HG03354 (cell line): ENCODE measurements around the gene ATP7A.
A peak's percentile ranks its signal among the peaks of the same experiment; 100 is the strongest.
"Not testable (repeated sequence)": the region's sequence is repeated elsewhere in the genome, so short reads cannot be mapped to it uniquely, and the experiment has no call there.

Experiments
- ATAC-seq: cut with Tn5 transposase; IDR thresholded peaks from one replicate; pipeline ENCODE4 v1.9.1; 2021; ENCODE audit warnings: mild to moderate bottlenecking; ENCODE audit not compliant: unreplicated experiment, poor library complexity, severe bottlenecking

The ATP7A gene

GRCh38 chrX:77910108-77910840 lies at the start of gene ATP7A:
ATP7A (plus strand) TSS chrX:77910693; CDS start chrX:77971642, 60,949 bp downstream.
- peak; percentile 96 for ATAC-seq

DNA sequence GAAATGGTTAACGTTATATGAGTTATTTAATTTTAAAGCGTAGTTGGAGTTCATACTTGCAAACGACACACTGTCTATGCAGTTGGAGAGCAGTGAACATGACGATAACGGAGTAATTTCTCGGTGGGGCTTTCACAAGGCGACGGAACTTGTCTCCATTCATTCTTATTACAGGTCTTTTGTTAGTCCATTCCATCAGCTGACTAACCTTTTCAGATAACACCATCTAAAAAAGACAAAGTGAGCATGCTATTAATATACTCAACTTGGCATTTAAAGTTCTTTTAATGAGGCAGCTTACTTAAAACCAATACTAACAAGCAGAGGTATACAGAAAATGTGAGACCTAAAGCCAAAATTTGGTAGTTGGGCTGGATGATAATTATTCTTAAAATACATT lies 35.1 kb upstream of the ATP7A start:
- ATAC-seq: no peak

GRCh38 chrX:77881418-77881817 lies 29.1 kb upstream of the ATP7A start:
- ATAC-seq: not testable (repeated sequence)

DNA sequence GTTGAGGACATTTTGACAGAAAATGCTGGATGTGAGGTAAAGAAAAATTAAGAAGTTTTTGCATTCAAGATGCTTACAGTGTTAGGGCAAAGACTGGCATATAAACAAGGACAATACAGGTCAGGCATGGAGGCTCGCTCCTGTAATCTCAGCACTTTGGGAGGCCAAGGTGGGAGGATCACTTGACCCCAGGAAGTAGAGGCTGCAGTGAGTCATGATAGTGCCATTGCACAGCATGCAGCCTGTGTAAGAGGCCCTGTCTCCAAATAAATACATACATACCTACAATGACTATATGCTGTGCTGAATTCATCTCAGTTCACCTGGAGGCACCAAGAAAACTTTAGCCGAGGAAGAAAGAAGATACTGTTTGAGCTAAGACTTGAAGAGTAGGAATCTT lies 17.6 kb upstream of the ATP7A start:
- ATAC-seq: no peak

- no peak for ATAC-seq
Observed at GRCh38 chrX:77893713-77894112, 16.8 kb upstream of the ATP7A start.

DNA sequence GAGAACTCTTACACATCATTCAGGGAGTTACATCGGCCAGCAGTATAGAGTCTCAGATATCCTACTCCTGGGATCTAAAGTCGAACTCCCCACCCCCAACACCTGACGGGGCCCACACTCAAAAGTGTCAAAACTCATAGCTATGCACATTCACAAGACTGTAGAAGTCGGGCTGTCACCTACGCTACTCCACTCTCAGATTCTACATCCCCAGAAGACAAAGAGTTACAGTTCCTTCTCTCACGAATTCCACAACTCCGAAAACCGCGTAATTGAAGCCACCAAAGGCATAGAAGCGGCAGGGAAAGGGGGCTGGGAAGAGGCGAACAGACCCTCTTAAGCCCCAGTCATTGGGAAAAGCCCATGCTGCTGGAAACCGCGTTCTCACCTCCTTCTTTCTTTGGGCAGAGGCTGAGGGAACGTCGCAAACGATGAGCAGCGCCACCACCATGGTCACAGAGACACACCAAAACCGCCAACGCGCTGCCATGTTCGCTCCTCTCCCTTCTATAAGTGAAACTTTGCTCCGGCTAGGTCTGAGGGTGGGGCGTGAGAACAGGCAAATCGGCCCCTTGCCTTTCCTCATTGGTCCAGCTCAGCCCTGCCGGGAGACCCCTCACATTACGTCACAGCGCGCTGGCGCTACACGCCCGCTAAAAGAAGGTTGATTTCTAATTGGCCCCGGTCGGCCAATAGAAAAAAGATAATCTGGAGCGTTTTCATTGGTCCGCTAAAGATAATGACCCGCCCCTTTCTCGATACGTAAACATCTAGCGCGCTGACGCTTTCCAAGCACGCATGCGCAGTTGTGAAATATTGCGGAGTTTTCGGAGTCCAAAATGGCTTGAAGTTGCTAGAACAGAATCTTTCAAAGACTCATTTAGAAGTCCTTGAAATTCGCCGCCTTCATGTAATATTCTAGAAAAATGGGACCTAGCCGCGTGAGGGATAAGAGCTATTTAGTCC lies 15.3 kb upstream of the ATP7A start, which contains the start of gene MAGT1:
TSS of gene MAGT1 (minus strand) at position 515 of the 966 bp plus-strand sequence. CDS start at position 490, 25 bp downstream.
- ATAC-seq: peak; percentile 92

DNA sequence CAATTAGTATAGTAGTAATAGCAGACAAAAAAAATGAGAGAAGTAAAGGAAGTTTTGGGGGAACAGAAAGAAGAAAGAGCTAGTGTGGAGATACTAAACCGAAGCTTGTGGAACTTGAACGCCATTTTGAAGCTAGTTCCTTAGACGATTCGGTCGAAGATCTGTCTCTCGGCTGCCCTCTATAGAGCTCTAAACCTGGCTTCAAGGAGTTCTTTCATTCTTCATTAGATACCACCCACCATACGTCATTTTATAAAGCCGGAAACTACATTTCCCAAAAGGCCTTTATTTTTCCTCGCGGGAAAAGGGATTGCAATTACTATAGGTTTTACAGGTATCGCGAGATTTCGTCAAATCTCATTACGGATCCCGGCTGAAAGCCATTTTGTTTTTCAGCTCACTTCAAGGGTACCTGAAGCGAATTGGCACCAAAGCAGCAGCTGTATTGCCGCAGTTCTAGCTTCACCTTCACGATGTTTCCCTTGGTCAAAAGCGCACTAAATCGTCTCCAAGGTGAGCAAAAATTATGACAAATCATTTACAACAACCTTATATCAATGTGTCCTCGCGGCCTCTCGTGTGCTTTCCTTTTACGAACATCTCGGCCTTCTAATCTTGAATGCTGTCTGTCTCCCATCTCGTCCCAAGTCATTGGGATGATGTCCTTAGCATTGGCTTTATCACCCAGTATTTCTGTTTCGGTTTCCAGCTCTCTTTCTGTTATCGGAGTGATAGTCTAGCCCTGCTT lies 11.2 kb upstream of the ATP7A start, which contains the start of gene COX7B:
TSS of gene COX7B (plus strand) at position 388 of the 748 bp plus-strand sequence. CDS start at position 474, 86 bp downstream.
- peak; percentile 66 for ATAC-seq

DNA sequence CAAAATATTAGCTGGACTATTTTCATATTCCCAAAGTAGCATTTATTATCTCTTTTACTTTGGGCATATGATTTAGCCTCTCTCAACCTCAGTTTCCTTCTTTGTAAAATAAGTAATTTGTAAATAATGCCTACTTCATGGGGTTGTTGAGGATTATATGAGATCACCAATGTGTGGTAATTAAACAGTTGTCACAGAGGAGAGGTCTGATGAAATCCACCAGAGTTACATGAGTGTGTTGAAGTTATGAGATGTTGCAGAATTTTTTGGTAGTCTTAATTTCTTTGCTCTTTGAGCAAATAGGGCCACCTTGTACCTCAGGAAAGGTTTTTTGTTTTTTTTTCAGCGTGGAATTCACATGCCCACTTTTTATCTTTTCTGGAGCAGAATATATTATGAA lies 9.8 kb upstream of the ATP7A start:
- no peak for ATAC-seq

GRCh38 chrX:77901506-77901905 lies 9.0 kb upstream of the ATP7A start:
- ATAC-seq: no peak

DNA sequence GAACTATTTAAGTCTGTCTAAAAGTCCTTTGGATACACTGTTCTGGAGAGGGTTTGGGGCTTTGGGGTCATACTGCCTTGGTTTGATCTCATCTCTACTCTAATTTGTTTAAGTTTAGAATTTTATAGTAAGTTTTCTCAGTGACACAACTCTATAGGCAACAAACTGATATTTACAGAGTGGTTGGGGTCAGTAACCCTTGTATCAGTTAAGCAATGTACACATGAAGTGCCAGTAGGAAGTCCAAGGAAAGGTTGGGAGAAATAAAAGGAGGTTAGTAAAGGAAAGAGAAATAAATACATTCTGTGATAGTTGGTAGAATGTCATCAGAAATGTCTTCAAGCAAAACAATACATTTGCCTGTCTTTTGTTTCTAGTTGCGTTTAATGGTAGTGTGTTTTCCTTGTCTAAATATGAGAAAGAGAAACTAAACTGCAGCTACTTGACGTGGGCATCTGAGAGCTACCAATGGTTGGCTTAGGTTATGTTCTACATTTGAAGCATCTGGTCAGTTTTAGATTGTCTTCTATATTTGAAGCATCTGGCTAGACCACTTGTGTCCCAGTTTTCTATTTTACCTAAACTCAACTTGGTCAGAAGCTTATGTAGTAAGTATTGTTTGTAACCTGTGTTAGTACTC lies 6.9 kb downstream of the ATP7A start:
- peak; percentile 67 for ATAC-seq

DNA sequence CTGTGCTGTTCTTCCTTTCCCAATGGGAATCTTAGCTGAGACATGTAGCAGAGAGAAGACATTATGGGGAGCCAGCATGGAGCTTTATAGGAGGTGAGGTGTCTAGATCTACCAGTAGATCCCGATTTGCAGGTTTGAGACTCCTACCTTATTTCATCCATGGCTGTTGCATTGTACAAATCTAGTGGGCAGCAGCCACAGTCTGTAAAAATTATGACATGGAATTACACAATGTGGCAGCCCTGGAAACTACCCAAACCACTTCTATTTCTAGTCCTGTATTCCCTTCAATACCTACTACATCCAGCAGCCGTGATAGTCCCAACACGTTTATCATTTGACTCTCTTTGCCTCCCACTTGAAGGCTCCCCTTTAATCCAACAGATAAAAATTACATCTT lies 8.1 kb downstream of the ATP7A start:
- no peak for ATAC-seq

- ATAC-seq: not testable (repeated sequence)
Observed at GRCh38 chrX:77919370-77919769, 8.9 kb downstream of the ATP7A start.

GRCh38 chrX:77922787-77923186 lies 12.3 kb downstream of the ATP7A start:
- no peak for ATAC-seq

DNA sequence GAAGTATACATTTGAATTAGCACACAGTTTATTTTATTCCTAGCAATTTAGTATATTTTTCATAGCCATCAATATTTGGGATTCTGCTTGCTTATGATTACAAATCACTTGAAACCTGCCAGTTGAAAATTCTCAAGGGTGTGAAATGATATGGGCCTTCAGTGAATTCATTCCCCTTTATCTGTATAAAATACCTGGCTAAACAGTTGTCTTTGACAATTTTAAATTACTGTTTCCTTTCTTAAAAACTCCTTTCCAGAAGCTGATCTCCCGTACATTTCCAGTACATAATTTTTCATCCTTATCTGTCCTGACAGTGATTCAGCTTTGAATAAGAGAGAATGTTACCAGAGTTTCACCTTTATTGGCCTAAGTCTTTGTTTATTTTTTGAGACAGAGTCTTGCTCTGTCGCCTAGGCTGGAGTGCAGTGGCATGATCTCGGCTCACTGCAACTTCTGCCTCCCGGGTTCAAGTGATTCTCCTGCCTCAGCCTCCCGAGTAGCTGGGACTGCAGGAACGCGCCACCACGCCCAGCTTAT lies 13.9 kb downstream of the ATP7A start:
- ATAC-seq: no peak

DNA sequence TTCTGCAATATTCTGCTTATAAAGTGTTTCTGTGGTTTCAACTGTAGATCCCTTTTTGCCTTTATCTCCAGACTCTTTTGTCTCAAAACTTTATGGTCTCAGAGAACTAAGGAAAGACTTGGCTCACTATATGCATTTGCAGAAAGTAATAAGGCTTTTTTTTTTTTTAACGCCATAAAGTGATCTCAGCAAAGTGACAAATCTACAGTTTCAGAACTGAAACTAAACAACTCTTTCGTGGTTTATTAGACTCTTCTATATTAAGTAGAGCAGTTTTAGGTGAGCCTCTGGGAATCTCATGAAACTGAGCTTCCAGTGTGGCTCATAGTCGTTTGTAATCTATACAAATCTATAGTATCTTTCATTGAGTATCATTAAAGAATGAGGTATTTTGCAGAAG lies 15.3 kb downstream of the ATP7A start:
- ATAC-seq: no peak

DNA sequence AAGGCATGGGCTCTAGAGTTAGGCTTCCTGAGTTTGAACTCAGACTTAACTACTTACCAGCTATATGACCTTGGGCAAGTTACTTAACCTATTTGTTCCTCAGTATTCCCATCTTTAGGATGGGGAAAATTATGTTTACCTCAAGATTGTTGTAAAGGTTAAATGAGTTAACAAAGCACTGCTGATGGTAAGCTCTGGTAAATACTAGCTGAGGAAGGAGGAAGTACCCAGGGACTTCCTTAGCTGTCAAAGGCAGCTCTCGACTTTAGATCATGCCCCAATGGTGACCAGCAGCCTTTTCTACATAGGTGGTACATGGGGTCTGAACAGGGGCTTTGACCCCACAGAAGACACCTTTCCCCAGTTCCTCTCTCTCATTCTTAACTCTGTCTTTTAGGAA lies 20.1 kb downstream of the ATP7A start:
- ATAC-seq: no peak

GRCh38 chrX:77935886-77936285 lies 25.4 kb downstream of the ATP7A start:
- ATAC-seq: no peak

DNA sequence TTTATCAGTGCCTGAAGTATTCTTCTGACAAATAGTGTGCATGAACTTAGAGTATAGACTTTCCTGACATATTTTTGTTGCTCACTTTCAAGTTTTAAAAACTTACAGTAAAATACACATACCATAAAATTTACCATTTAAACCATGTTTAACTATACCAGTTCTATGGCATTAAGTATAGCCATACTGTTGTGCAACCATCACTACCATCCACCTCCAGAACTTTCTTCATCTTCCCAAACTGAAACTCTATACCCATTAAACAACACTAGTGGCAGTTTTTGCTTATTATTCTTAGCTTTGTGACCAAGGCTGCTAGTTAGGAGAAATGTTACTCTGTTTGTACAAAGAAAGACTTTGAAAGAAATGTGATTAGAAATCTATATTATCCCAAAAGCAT lies 25.8 kb downstream of the ATP7A start:
- no peak for ATAC-seq

GRCh38 chrX:77937291-77937690 lies 26.8 kb downstream of the ATP7A start:
- ATAC-seq: no peak
